ENCODE data around the gene CCL3.
"Not testable (repeated sequence)": the region's sequence is repeated elsewhere in the genome, so short reads cannot be mapped to it uniquely, and the experiment has no call there.

Gene CCL3

GRCh38 chr17:36092230-36092629 lies 2.3 kb upstream of the CCL3 start:
- DNase-seq (ENCODE audit: low spot score) = no peak
- in situ Hi-C loops (cut with MboI; ENCODE audit: low pct_unique_long_range_greater_than_20kb, low sequenced_read_pairs, unreplicated experiment) = no loop called here
- TF ChIP-seq CTCF (IDR thresholded peaks at IDR 0.05; ENCODE audit: extremely low read depth, insufficient read depth, missing control alignments) = no peak

- DNase-seq (ENCODE audit: low spot score) = no peak
- TF ChIP-seq CTCF (IDR thresholded peaks at IDR 0.05; ENCODE audit: extremely low read depth, insufficient read depth, missing control alignments) = no peak
- in situ Hi-C loops (cut with MboI; ENCODE audit: low pct_unique_long_range_greater_than_20kb, low sequenced_read_pairs, unreplicated experiment) = no loop called here
Observed at GRCh38 chr17:36089339-36089865, 541 bp downstream of the CCL3 start.

DNA sequence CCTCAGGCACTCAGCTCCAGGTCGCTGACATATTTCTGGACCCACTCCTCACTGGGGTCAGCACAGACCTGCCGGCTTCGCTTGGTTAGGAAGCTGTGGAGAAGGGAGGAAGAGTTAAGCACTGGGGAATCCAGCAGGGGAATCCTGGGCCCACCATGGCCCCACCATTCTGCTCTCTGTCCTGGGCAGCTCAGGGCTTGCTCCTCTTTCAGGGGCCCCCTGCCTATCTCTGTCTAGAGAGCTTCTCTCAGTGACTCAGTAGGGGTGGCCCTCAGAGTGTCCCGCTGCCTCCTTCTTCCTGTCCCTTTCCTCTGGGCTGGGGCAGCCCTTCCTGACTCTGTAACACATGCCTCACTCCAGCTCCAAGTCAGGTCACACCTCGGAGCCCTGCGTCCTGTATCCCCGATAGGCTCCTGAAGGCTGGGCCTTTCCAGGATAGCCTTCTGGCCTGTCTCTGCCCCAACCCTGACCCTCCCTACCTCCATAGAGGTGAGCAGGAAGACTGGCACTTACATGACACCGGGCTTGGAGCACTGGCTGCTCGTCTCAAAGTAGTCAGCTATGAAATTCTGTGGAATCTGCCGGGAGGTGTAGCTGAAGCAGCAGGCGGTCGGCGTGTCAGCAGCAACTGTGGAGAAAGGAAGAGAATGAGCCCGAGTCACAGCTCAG lies 1.1 kb downstream of the CCL3 start:
- TF ChIP-seq CTCF (IDR thresholded peaks at IDR 0.05; ENCODE audit: extremely low read depth, insufficient read depth, missing control alignments) = no peak
- in situ Hi-C loops (cut with MboI; ENCODE audit: low pct_unique_long_range_greater_than_20kb, low sequenced_read_pairs, unreplicated experiment) = no loop called here
- DNase-seq (ENCODE audit: low spot score) = no peak

DNA sequence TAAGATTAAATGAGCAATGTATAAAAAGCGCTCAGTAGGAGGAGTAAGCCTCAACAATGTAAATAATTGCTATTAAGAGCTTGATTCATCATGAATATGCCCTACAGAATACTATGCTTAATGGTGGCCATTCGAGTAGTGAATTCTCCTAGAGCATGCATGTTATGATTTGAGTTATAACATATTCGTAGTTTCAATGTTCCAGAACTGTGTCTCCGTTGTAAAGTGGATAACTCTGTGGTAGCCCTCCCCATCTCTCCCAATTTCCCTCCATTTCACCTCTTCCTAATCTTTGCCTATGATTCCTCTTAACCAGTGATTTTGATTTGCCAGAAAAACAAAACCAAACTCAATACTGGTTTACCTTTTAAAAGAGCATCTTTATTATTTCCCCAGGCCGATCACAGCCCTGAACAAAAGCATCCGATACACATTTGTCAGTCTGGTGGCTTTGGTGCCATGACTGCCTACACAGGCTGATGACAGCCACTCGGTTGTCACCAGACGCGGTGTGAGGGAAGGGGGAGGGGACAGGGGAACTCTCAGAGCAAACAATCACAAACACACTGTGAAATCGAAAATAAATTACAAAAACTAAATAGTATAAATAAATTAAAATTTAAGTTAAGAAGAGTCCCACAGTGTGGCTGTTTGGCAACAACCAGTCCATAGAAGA lies 1.9 kb downstream of the CCL3 start:
- DNase-seq (ENCODE audit: low spot score); in situ Hi-C loops (cut with MboI; ENCODE audit: low pct_unique_long_range_greater_than_20kb, low sequenced_read_pairs, unreplicated experiment): not testable (repeated sequence)

DNA sequence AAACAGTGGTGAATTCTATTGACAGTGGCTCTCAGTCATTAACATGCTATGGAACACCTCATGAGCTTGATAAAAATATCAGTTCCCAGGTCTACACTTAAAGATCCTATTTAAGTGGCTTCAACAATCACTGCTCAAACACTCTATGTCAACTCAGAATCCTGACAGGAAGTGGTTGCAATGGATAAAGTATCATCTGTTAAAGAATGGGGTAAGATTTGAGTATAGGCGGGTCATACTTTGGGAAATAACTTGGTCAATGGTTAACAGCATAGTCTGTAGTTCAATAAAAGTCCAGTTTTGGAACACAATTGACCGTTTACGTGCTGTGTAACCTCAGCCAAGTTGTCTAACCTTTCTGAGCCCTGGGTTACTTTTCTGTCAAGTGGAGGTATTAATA lies 2.5 kb downstream of the CCL3 start:
- in situ Hi-C loops (cut with MboI; ENCODE audit: low pct_unique_long_range_greater_than_20kb, low sequenced_read_pairs, unreplicated experiment); DNase-seq (ENCODE audit: low spot score): not testable (repeated sequence)

GRCh38 chr17:36086791-36087190 lies 3.2 kb downstream of the CCL3 start:
- in situ Hi-C loops (cut with MboI; ENCODE audit: low pct_unique_long_range_greater_than_20kb, low sequenced_read_pairs, unreplicated experiment) = no loop called here
- TF ChIP-seq CTCF (IDR thresholded peaks at IDR 0.05; ENCODE audit: extremely low read depth, insufficient read depth, missing control alignments) = no peak
- no peak for DNase-seq (ENCODE audit: low spot score)

- no peak for DNase-seq (ENCODE audit: low spot score)
- in situ Hi-C loops (cut with MboI; ENCODE audit: low pct_unique_long_range_greater_than_20kb, low sequenced_read_pairs, unreplicated experiment) = no loop called here
- no peak for TF ChIP-seq CTCF (IDR thresholded peaks at IDR 0.05; ENCODE audit: extremely low read depth, insufficient read depth, missing control alignments)
Observed at GRCh38 chr17:36085765-36086164, 4.2 kb downstream of the CCL3 start.

DNA sequence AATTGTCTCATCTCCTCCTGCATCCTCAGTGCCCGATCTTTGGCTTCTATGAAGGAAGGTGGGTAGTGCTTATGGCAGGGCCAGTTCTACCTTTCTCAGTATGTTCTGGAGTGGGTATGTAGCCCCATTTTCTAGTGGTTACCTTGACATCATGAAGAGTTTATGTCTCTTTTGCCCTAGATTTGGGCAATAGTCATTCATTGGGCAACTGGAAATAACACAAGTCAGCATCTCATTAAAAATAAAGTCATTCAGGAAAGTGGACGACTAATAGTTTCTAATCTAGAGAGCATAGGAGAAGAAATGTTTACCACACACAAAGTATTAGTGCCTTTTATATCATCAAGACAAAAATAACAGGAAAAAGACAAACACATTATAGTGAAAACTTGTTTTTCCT lies 6.3 kb downstream of the CCL3 start:
- in situ Hi-C loops (cut with MboI; ENCODE audit: low pct_unique_long_range_greater_than_20kb, low sequenced_read_pairs, unreplicated experiment) = not testable (repeated sequence)

GRCh38 chr17:36082482-36083120 lies 7.3 kb downstream of the CCL3 start:
- DNase-seq (ENCODE audit: low spot score) = peak; percentile 52
- in situ Hi-C loops (cut with MboI; ENCODE audit: low pct_unique_long_range_greater_than_20kb, low sequenced_read_pairs, unreplicated experiment) = not testable (repeated sequence)

More for the DNA sequence above, 6.3 kb downstream of the CCL3 start:
- not testable (repeated sequence) for DNase-seq (ENCODE audit: low spot score)

DNA sequence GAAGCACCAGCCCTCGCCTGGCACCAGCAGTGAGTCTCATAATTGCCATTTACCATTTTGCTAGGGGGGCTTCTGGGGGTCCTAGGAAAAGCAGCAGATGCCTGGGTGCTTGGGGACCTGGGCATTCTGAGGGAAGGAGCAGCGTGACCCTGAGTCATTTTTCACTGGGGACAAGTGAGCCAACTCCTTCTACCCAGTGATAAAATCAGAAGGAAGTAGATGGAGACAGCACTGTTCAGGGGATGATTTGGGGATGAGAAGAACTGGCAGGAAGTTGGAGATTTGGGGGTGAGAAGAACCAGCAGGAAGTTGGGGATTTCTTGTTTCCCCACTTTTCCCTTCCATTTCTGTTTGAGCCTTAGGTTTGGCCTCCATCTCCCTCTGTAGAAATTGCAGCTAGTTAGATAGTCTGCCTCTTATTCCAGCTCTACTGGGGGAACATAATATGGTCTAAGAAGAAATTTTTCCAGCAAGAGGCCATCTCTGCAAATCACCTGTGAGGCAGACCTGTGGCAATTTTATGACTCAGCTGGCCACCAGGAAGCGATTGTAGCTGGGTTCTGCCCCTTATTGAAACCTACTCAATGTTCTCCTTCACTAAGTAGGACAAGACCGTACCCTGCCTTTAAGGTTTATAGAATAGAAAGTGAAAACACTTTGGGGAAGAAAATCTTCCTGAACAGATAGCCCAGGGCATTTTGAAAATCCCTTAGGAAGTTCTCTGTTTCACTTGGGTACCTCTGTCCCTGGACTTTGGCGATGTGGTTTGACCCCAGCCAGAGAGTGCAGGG lies 8.1 kb downstream of the CCL3 start:
- in situ Hi-C loops (cut with MboI; ENCODE audit: low pct_unique_long_range_greater_than_20kb, low sequenced_read_pairs, unreplicated experiment) = not testable (repeated sequence)
- DNase-seq (ENCODE audit: low spot score) = peak; percentile 20

Measured in GM13977 (cell line).